Fibroblast of pulmonary artery (primary cell): ENCODE results near the gene KRT75.

ENCODE experiments used
- DNase-seq: peaks from one replicate; pipeline ENCODE4 v3.0.0-alpha.2; 2010; ENCODE audit warnings: low read depth
- H3K4me3 ChIP-seq: replicated peaks from 2 replicates; pipeline ENCODE4 v1.5.1; 2011; ENCODE audit warnings: low read depth, mild to moderate bottlenecking, control low read depth, low read length, moderate library complexity
- TF ChIP-seq, protein P1 (sequence below): IDR thresholded peaks from 2 replicates; pipeline ENCODE4 v1.5.1; 2011; ENCODE audit warnings: mild to moderate bottlenecking, control low read depth, low read length, inconsistent platforms; ENCODE audit errors: missing control alignments

The KRT75 gene

DNA sequence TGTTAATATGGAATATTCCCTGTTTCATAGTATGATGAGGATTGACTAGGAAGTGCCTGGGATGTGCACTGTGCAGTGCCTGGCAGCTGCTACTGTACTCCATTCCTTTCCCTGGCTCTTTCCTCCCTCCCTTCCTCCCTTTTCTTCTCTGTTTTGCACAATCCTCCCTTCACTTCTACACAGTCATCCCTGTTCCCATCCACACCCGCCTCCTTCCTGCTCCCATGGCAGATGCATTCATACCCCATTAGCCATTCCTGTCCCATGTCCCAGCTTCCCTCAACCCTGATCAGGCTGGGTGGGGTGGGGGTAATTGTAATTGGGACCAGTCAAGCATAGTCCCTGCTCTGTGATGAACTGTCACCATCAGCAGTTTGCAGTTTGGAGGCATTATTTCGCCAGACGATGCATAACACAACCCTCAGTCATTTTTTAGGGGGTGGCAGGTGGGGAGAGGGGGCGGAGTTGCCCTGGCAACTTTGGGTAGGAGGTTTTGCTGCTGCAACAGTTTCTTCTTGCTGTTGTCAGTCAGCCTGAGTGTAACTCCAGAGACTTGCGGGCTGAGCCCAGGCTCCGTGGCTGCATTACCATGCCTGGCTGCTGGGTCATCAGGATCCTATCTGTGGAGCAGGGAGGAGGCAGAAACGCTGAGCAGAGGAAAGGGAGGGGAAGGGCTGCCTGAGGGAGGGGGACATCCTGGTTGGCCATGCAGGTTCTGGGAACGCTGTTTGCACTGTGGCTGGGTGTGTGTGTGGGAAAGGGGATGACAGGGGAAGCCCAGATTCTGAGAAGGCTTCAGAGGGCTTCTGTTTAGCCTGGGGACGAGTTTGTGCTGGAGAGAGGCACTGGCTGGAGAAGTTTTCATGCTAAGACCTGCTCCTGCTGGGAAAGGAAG, 44.6 kb downstream of the KRT75 start:
- peak; percentile 21 for DNase-seq
- TF ChIP-seq, protein P1, sequence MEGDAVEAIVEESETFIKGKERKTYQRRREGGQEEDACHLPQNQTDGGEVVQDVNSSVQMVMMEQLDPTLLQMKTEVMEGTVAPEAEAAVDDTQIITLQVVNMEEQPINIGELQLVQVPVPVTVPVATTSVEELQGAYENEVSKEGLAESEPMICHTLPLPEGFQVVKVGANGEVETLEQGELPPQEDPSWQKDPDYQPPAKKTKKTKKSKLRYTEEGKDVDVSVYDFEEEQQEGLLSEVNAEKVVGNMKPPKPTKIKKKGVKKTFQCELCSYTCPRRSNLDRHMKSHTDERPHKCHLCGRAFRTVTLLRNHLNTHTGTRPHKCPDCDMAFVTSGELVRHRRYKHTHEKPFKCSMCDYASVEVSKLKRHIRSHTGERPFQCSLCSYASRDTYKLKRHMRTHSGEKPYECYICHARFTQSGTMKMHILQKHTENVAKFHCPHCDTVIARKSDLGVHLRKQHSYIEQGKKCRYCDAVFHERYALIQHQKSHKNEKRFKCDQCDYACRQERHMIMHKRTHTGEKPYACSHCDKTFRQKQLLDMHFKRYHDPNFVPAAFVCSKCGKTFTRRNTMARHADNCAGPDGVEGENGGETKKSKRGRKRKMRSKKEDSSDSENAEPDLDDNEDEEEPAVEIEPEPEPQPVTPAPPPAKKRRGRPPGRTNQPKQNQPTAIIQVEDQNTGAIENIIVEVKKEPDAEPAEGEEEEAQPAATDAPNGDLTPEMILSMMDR, result no peak
- H3K4me3 ChIP-seq, result no peak overlapping the region

DNA sequence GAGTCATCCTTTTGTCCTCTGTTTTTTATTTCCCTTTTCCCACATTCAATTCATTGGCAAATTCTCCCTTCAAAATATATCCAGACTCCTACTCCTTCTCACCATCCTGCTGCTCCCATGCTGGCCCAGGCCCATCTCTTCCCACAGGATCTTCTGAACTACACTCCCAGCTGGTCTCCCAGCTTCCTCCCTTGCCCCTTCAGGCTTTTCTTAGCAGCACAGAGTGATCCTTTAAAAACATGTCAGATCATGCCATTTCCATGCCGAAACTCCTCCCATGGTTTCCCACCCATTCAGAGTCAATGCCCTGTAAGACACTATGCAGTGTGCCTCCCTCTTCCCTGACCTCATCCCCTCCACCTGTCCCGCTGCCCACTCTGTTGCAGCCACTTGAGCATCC, 46.3 kb downstream of the KRT75 start:
- TF ChIP-seq, protein P1, result no peak

DNA sequence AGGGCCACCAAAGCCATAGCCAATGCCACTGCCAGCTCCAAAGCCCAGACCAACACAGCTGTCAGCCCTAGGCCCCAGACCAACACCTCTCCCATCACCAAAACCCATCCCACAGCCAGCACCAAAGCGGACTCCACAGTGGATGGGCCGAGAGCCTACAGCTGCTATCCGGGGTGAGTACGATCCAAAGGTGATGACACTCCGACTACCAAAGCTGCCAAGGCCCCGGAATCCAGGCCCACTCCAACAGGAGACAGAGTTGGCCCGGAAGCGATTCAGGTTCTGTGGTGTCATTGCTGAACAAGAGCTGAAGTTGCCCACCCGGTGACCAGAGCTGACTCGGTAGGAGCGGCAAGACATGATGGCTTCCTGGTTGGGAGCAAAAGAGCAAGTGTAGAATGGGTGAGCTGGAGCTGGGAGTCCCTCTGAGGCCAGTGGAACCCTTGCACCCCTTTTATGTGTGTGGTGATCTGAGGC, 48.9 kb downstream of the KRT75 start, which contains the start of gene KRT84:
KRT84 (minus strand) TSS at position 427 of the 477 bp plus-strand sequence; CDS start at position 360, 67 bp downstream.
- TF ChIP-seq, protein P1, result no peak
- H3K4me3 ChIP-seq, result no peak within 1 kb of the TSS
- DNase-seq, result no peak

More for the DNA sequence above, 46.3 kb downstream of the KRT75 start:
- no peak overlapping the region for H3K4me3 ChIP-seq
- DNase-seq, result no peak

DNA sequence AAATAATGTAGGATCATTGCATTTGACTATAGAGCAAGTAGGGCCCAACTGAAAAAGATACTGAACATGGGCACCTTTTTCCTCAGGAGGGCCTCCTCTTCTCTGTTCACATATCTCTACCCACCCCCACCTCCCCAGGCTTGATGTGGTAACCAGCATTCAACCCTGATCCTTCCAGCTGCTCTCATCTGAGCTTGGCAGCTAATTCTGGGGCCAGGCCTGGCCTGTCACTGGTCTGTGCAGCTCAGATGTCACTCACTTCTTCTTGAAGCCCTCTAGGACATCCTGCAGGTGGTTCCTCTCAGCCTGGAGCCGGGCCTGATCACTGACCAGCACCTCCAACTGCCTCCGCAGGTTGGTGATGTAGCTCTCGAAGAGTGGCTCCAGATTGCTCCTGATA, 50.8 kb downstream of the KRT75 start:
- DNase-seq, result no peak
- TF ChIP-seq, protein P1, result no peak

DNA sequence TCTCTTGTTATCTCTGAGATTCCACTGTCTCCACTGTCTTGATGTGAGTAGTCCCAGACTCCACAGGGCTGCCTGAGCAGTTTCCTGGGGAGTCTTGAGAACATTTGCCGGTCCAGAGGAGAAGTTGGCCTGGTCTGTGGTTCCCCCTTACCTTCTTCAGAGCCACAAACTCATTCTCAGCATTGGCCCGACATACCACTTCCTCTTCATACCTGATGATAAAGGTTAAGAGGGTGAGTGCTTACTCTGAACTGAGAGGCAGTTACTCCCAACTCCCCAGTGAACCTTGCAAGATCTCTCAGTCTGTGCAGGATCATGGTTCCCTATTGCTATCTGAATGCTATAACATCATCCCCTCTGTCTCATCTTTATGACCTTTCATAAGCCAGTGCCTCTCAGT, 51.3 kb downstream of the KRT75 start:
- TF ChIP-seq, protein P1, result no peak
- DNase-seq, result no peak
- H3K4me3 ChIP-seq, result no peak overlapping the region

More for the DNA sequence above, 50.8 kb downstream of the KRT75 start:
- no peak overlapping the region for H3K4me3 ChIP-seq

- no peak for DNase-seq
- H3K4me3 ChIP-seq, result no peak overlapping the region
- TF ChIP-seq, protein P1, result no peak
Observed at GRCh38 chr12:52381206-52381605, 53.0 kb downstream of the KRT75 start.
